HG03575 (cell line): ENCODE results near the gene KAZALD1.

Experiments
- ATAC-seq: cut with Tn5 transposase; IDR thresholded peaks from one replicate; pipeline ENCODE4 v1.9.1; 2021; ENCODE audit not compliant: unreplicated experiment, insufficient number of reproducible peaks, low FRiP score; ENCODE audit errors: extremely low read depth

KAZALD1 gene

DNA sequence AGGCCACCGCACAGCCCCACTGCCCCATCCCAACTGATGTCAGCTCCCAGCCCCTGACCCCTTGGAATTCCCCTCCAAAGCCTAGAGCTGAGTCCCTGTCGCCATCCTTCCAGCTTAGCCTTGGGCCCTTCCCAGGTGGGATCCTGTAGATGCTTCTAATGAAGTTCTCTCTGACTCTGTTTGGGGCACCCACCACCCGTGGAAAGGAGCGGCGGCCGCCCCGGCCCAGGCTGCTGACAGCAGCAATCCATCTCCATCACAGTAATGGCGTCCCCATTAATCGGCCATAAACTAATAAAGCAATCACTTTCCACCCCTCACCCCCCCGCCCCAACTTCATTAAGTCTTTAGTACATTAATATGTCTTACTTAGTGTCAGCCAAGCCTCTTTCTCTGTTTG lies 25.6 kb downstream of the KAZALD1 start:
- no peak for ATAC-seq

DNA sequence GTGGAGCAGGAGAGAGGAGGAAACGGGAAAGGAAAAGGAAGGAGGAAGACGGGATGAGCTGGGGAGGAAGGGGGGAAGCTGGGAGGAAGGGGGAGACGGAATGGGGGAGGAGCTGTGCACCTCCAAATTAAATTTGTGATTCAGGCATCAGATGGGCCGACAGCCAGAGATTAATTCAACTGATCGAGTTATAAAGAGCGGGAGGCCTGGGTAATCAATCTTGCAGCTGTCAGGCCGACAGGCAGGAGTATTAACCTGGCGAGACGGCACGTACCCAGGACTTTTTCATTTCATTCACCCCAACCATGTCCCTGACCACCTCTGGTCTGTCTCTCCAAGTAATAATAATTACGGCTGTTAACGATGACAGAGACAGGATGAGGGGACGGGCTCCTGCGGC lies 26.2 kb downstream of the KAZALD1 start:
- ATAC-seq, result no peak

DNA sequence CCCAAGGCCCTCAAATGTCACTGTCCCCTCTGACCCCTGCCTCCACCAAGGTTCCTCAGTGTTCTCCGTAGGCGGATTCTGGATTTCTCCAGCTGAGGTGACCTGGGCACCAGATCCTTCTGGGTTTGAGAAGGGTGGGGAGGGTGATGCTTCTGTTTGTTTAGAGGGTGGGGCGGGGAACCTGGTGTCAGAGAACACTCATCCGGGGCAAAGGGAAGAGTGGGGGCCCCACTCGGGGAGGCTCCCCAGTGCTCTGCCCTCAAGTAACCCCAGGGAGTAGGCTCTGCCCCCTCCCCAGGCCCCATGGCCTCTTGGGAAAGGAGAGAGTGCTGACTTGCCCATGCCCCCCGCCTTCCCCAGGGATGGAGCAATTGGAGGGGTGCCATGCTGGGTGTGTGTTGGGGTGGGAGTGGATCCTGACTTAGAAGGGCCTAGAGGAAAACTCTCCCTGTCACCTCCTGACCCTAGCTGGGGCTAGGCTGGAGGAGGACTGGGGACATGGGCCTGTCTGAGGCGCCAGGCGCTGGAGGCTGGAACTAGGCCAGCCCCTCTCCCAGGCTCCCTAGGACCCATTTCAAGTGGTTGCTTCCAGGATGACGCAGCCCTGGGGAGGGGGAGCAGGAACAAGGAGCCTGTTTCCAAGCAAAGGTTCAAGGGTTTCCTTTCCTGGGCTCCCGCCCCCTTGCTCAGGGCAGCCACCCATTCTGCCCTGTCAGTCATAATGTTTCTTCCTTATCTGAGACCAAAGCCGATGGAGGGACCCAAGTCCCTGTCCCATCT lies 27.9 kb downstream of the KAZALD1 start:
- ATAC-seq, result no peak

DNA sequence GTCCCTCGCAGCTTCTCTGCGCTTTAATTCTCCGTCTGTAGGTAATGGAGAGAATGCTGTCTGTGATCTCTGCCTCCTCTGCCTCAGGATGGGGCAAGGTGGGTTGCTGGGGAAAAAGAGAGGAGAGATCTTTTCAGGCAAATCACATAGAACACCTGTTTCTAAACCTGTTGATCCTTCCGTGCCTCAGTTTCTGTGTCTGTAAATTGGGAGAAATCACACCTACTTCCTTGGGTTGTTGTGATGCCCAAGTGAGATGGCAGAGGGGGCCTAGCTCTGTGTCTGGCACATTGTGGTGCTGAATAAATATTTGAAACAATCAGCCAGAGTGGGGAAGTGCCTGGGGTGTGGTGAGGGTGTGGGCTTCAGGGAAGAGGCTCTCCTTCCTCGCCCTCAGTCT lies 28.8 kb downstream of the KAZALD1 start:
- ATAC-seq, result no peak

DNA sequence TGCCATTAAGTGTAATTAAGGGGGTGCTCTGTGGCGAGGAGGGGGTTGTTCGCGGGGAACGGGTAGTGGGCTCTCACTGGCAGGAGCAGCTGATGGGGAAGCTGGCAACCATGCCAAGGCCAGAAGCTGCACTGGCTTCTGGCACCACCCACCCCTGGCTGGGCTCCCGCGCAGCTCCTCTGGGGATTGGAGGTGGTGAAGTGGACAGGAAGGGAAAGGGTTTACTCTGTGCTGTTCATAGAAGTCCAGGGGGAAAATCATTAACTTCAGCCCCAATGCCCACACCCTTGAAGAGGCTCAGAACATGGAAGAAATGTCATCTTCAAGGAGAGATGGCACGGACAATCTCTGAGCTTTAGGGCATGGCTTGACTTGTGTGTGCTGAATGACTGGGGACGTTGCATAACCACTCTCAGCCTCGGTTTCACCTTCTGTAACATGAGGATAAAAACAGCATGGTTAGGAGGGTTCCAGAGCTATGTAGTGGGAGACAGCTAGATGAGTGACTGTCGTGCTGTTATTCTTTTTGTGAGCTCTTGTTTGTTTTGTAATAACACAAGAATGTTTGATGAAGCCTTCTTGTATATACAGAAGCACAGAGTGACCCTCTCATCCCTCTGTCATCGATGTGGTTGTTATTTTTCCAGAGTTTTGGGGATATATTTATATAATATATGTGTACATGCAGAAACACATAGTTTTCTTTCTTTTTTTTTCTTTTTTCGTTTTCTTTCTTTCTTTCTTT lies 29.9 kb downstream of the KAZALD1 start:
- no peak for ATAC-seq

DNA sequence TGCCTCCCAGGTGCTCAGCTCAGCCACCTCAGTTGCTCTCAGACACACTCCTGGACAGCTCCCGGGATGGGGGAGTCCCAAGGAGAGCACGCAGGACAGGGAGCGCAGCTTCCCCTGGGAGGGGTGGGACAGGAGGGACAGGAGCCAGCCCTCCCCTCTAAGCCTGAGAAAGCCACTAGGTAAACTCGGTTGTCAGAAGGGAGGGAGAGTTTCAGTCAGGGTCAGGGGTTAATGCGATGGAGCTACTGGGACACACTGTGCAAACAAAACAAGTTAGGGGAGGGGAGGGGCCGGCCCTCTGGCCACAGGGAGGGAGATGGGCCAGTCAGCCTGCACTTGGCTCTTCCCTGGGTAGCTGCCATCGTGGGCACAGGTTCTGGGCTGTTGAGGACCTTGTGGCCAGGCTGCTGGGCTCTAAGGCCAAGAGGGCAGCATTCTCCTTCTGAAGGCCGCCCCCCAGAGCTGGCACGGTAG lies 31.1 kb downstream of the KAZALD1 start:
- ATAC-seq, result no peak

DNA sequence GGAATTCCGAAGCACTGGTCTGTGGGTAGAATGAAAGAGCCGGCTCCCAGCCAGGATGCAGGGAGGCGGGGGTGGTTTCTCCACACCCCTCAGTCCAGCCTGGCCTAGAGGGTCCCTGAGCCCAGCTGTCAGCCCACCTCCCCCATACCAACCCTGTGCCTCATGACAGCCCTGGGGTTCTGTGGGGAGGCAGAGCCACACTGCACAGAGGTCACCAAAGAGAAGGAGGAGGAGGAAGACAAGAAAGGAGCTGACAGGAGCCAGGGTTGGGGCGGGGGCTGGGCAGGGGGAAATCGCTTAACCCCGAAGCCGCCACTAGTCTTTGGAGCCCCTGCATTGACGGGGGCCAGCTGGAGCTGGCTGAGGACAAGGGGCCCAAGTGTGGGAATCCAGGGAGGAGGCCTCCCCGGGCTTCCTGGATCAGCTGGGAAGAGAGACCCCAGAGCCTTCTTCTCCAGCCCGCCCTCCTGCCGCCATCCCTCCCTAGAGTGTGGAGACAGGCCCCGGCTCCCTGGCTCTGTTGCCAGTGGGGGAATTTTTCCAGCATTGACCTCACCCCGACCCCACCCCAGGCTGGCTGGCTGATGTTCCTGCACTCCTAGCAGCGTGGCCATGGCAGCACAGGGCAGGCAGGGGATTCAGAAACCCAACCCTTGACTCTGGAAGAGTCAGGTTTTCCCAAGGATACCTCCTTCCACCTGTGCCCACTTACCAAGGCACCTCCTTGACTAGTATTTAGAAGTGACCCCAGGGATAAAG lies 32.5 kb downstream of the KAZALD1 start:
- no peak for ATAC-seq

DNA sequence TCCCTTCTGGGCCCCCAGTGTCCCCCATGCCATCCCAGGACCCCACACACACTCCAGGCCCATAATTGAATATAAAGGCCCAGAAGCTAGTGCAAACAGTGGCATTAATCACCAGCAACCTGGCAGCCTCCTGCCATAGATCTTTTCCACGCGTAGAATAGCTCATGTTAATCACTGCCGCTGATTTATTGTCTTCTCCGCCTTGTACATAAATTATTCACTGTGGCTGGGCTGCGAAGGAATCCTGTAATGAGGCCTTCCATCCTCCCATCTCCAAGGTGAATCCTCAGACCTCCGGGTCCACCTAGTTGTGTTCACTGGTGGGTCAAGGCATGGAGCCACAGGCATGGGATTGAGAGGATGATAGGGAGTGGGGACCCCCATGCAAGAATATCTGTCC lies 33.2 kb downstream of the KAZALD1 start:
- no peak for ATAC-seq

DNA sequence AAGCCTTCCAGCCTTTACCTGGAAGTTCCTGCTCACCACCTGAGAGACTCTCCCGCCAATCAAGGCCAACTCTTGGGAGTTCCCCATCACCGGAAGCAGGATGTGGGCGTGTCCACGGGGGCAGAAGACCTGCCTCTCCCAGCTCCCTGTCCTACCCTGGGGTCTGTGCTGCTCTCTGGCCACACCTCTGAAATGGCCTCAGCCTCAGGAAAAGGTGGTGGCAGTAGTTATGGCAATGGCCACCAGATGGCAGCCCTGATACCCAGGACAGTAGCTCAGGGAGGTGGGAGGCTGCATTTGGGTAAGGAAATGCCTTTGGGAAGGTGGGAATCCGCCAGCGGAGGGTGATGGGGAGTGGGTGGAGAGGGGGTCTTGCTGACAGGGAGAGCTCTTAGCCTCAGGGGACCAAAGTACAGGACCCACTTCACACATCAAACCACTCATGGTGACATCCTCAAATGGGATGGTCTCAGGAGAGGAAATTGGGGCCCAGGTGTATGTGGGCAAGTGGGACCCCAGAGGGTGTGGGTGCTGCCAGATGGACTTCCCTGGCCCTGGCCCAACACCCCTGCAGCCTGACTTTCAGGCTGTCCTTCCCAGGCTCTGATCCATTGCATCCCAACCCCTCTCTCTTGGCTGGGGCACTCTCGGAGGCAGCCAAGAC lies 33.9 kb downstream of the KAZALD1 start:
- no peak for ATAC-seq

DNA sequence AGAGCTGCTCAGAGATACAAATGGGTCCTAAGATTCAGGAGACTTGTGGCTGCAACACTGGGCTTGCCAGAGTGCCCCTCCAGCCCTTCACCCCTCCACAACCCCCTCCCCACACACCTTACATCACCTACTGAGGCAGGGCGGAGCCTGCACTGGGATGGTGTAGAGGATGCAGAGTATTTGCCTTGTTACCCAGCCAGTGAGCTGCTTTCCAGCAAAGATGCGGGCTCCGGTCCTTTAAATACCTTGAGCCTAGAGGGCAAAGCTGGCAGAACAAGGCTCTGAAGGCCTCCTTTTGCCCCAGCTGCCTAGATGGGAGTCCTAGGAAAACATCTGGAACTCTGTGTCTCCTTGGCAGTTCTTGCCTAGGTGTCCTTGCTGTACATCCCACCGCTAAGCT lies 34.6 kb downstream of the KAZALD1 start:
- no peak for ATAC-seq

DNA sequence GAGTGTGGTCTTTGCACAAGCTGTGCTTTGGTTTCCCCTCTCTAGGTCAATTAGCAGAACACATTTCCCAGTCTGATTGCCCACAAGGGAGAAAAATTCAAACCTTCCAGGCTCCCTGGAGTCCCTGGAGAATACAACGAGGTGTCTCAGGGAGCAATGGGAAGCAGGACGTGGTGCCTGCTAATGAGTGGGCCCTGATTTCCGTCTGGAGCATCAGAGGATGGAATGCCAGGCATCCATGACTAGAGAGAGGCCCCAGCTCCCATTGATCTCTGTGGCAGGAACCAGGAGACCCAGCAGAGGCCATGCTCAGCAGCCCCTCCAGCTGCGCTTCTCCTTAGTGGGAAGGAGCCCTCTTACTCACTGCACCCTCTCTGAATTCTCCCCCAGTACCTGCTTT lies 36.1 kb downstream of the KAZALD1 start:
- no peak for ATAC-seq

DNA sequence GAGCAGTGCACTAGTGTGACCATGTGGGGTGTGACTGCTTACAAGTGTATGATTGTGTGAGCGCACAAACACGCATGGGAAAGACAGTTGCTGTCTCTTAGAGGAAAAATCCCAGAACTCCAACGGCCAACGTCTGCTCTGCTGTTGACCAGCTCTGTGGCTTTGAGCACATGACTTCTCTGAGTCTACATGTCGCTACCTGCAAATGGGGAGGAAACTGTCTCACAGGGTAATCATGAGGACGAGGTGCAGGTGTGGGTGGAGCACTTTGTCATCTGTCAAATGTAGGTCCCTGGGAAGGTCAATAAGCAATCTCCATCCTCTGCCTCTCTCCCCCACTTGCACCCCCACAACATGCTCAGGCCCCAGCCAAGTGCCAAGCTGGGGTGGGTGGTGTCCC lies 38.1 kb downstream of the KAZALD1 start:
- no peak for ATAC-seq

DNA sequence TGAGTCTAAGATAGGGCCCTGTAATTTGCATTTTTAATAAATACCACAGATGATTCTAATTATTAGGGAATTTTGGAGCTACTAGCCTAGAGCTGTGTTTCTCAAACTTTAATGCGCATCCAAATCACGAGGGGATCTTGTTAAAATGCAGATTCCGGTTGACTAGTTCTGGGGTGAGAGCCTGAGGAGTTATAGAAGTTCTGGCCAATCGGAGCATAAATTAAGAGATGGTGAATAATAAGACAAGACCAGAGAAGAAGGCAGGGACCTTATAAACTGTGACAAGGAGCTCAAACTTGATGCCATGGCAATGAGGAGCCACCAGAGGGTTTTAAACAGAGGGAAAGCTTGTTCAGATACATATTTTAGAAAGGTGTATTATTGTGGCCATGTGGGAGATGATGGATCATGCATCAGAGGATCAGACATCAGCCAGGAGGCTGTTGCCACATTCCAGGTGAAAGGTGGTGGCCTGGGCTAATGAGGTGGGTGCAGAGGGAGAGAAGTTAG lies 39.6 kb downstream of the KAZALD1 start:
- no peak for ATAC-seq

DNA sequence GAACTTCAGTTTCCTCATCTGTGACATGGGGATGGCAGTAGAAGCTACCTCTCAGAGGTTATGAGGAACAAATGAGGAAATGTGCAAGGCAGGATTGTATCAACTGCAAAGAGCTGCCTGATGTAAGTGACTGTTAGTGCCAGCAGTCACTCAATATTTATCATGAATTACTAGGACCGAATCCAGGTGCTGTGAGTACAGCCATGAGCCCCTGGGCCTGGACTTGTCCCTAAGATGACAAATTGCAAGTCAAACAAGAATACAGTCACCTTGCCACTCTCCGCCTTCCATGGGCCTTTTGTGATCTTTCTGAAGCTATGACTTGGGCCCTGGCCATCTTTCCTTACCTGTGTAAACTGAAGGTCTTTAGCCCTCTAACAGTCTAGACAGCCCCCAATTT lies 41.6 kb downstream of the KAZALD1 start:
- ATAC-seq, result no peak

DNA sequence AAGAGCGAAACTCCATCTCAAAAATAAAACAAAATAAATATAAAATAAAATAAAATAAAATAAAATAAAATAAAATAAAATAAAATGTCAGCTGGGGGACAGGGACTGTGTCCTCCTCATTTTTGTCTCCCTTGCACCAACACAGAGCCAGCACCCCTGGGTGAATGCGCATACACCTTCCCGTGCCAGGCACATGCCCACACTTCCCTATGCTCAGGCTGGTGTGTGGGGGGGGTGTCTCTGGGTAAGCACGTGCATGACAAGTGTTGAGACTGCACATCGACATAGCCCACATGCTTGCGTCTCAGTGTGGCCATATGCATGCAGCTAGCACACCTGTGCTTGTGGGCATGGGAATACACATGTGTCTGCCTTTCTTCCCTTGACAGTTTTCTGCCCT lies 44.6 kb downstream of the KAZALD1 start:
- ATAC-seq, result no peak

DNA sequence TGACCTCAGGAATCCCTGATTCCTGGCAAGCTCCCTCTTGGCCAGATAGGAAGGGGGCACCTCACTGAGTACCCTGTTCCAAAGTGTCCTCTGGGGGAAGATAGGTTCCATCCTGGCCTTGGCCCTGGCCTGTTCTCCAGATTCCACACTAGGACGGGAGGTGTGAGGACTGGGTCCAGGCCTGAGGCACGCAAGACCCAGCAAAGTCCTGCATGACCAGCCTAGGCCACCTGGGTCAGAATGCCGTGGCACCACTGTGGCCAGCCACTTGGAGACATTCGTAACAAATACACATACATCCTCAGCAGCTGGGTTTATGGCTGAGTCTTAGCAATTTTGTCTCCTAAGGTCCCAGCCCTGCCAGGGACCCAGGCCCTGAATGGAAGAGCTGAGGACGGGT lies 46.0 kb downstream of the KAZALD1 start:
- ATAC-seq, result no peak

DNA sequence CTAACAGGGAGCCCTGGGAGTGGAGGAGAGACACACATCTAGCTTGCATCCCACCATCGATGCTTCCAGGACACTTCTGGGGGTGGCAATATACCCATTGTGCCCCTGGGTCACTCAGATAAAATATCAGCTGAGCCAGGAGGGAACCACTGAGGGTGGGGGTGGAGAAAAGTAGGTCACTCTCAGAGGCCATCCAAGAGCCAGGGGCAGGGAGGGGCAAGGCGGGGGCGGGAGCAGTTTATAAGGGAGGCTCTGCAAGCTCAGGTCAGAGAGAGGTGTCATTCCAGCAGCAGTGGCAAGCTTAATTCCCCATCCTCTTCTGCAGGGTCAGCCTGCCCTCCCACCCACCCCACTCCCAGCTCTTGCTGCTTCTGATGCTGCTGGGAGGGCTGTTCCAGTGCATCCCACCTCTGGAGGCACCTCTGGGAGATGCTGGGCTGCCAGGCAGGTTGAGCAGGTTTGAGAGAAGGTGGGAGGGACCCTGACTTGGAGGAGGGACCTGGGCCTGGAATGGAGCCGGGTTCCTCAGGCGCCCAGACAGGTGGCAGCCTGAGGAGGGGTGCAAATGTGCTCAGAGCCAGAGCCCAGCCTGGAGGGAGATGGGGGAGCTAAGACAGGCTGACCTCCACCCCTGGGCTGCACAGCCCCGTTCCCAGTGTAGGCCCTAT lies 49.2 kb downstream of the KAZALD1 start:
- no peak for ATAC-seq

DNA sequence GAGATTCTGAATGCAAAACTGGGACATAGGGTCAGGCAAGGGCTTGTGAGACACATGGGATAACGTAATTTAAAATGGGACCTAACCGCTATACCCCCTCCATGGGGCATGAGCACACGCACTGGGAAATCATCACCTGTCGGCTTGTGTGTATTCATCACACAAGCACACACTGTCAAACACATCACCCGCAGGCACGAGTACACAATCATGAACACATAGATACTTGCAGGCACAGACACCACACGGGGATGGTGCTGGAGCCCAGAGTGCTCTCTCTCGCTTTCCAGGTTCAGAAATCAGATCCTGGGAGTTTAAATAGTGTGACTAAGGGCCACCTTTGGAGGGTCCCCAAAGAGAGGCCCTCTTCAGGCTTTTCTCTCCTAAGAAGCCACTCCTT lies 49.8 kb downstream of the KAZALD1 start:
- ATAC-seq, result no peak
